Mononuclear cell (primary cell): ENCODE data around the gene MAGEB10. TPM values are rescaled to one million over a fixed set of nuclear protein-coding genes. Genes with fewer than 3 reads are reported as not detected.

Experiments
- total RNA-seq: library from RNA; depleted of rRNA; stranded (reverse); fragments of >200 nt; gene quantifications from one replicate; pipeline ENCODE4 v1.2.3, GENCODE V29; 2012

Gene MAGEB10
- total RNA-seq, 1 donor: not detected

Other genes with a start within 250 kb of the MAGEB10 start
- gene DCAF8L2, start 217.6 kb upstream of the MAGEB10 start, total RNA-seq: 0.10 TPM
- gene DCAF8L1, start 173.5 kb downstream of the MAGEB10 start, total RNA-seq: not detected